ENCODE results near the gene CDK14.

- no peak for TF ChIP-seq CTCF (IDR thresholded peaks at IDR 0.05)
- TF ChIP-seq POLR2A (IDR thresholded peaks at IDR 0.05) = no peak
These were observed 232.5 kb downstream of the CDK14 start for GRCh38 chr7:90828601-90829000.
